Kidney (tissue), 14 donors: ENCODE measurements around the gene MKNK2. TPM values are rescaled to one million over a fixed set of nuclear protein-coding genes. Genes with fewer than 3 reads are reported as not detected.

Experiments
- DNase-seq, 5 donors: peaks; one replicate each; pipeline ENCODE4 v3.0.0-alpha.2; 2013 to 2020
- FAIRE-seq: peaks from 2 replicates; lab custom pipeline; 2012; peaks lifted over from hg19 to GRCh38; lab: Jason Lieb, UNC
- H3K27ac ChIP-seq, 2 donors: one replicate each; pipeline ENCODE4 v1.7.0; 2013; ENCODE audit warnings: low read depth in 2 of 2, low read length in 2 of 2, inconsistent platforms in 1 of 2
- H3K27me3 ChIP-seq: one replicate; pipeline ENCODE4 v1.7.1; 2013; ENCODE audit warnings: low read length, inconsistent platforms; ENCODE audit not compliant: control insufficient read depth, insufficient read depth
- H3K36me3 ChIP-seq, 3 donors: one replicate each; pipeline versions ENCODE4 v1.7.0 to v1.7.1; 2013; ENCODE audit warnings: low read length in 3 of 3, control low read depth in 1 of 3, inconsistent platforms in 1 of 3; ENCODE audit not compliant: insufficient read depth in 3 of 3, control insufficient read depth in 2 of 3
- H3K4me1 ChIP-seq, 3 donors: one replicate each; pipeline versions ENCODE4 v1.7.0 to v1.7.1; 2013; ENCODE audit warnings: low read length in 3 of 3, inconsistent platforms in 1 of 3, low read depth in 1 of 3; ENCODE audit not compliant: control insufficient read depth in 2 of 3, insufficient read depth in 2 of 3
- H3K4me3 ChIP-seq, 3 donors: one replicate each; pipeline versions ENCODE4 v1.7.0 to v1.8.1; 2013; ENCODE audit warnings: low read length in 3 of 3, control low read depth in 1 of 3, inconsistent platforms in 1 of 3
- H3K9ac ChIP-seq, 3 donors: one replicate each; pipeline versions ENCODE4 v1.7.0 to v1.7.1; 2013; ENCODE audit warnings: low read length in 3 of 3, control low read depth in 1 of 3, inconsistent platforms in 1 of 3
- H3K9me3 ChIP-seq, 3 donors: one replicate each; pipeline versions ENCODE4 v1.7.0 to v1.7.1; 2013; ENCODE audit warnings: low read length in 3 of 3, control low read depth in 1 of 3, inconsistent platforms in 1 of 3; ENCODE audit not compliant: control insufficient read depth in 2 of 3, insufficient read depth in 1 of 3
- CTCF ChIP-seq: IDR thresholded peaks from 3 replicates; pipeline ENCODE4 v1.5.1; 2012; ENCODE audit warnings: mild to moderate bottlenecking, moderate library complexity, borderline replicate concordance; ENCODE audit not compliant: insufficient read depth; ENCODE audit errors: extremely low read depth
- intact Hi-C: fragments of 100-400 bp; cut with DNase I; formaldehyde crosslinking; loops from one replicate; pipeline ENCODE4 v1.11.1; 2022
- polyA plus RNA-seq: library from polyadenylated mRNA; stranded (reverse); fragments of 350-450 nt; fragmentation: Illumina TruSeq; extraction: RNeasy Lipid Tissue Mini Kit (QIAGEN cat#74804); gene quantifications from one replicate; pipeline ENCODE4 v1.2.3, GENCODE V29; 2014; ENCODE audit warnings: low read depth, low replicate concordance; ENCODE audit not compliant: insufficient read depth
- total RNA-seq: library from RNA; stranded (reverse); fragmentation: NEBNext Ultra II Directional; extraction: Animal tissue kit (Norgen Biotek cat#: 25700); gene quantifications from one replicate; pipeline ENCODE4 v1.2.1, GENCODE V29; 2021
- donor health status: control.
- donor health status: control.
- donor health status: control.
- donor health status: control.
- donor health status: control.
- donor health status: DM: yes; HTN: yes; CAD: no.
- donor health status: Normal renal cell carcinoma (clear cell type).

The MKNK2 gene
- total and polyA plus RNA-seq, 2 donors from 2014 or later = 67.2 to 190 TPM

- TF ChIP-seq CTCF = no peak
- FAIRE-seq (no peak), DNase-seq (peak in 1 of 5 donors; percentile 79)
- Histone ChIP-seq H3K4me1 (peaks cover 0 to 71% (median 42%) of the 10 kb centered on the region in 3 donors), H3K27ac (peak overlapping the region in 1 of 2 donors; percentile 45), H3K36me3 (peaks cover 0 to 42% (median 0%) of the 10 kb centered on the region in 3 donors), H3K4me3 (no peak overlapping the region), H3K27me3 (no peaks in the 10 kb centered on the region), H3K9ac (peak overlapping the region in 1 of 3 donors; percentile 26), H3K9me3 (no peaks in the 10 kb centered on the region)
- intact Hi-C loops = no loop called here
These were observed 4.8 kb downstream of the MKNK2 start for GRCh38 chr19:2046046-2046907.

- FAIRE-seq (no peak), DNase-seq (peak in 1 of 5 donors; percentile 81)
- H3K9me3 ChIP-seq = no peaks in the 10 kb centered on the region
- no peak overlapping the region for H3K9ac ChIP-seq
- TF ChIP-seq CTCF = no peak
- peak overlapping the region; percentile 45 to 51 for H3K27ac ChIP-seq
- H3K27me3 ChIP-seq = no peaks in the 10 kb centered on the region
- H3K4me1 ChIP-seq = peaks cover 0 to 78% (median 48%) of the 10 kb centered on the region in 3 donors
- H3K36me3 ChIP-seq = peaks cover 0 to 49% (median 3%) of the 10 kb centered on the region in 3 donors
- H3K4me3 ChIP-seq = no peak overlapping the region
- intact Hi-C loops = no loop called here
These were observed 5.5 kb downstream of the MKNK2 start for GRCh38 chr19:2045501-2046045.

- peak in 1 of 5 donors; percentile 74 for DNase-seq
- peak overlapping the region; percentile 45 to 51 for H3K27ac ChIP-seq
- no peak overlapping the region for H3K4me3 ChIP-seq
- H3K9ac ChIP-seq = peak overlapping the region in 1 of 3 donors; percentile 8
- no peaks in the 10 kb centered on the region for H3K9me3 ChIP-seq
- intact Hi-C loops = no loop called here
- peaks cover 0 to 56% (median 3%) of the 10 kb centered on the region in 3 donors for H3K36me3 ChIP-seq
- FAIRE-seq = no peak
- H3K4me1 ChIP-seq = peaks cover 0 to 80% (median 48%) of the 10 kb centered on the region in 3 donors
- H3K27me3 ChIP-seq = no peaks in the 10 kb centered on the region
- TF ChIP-seq CTCF = no peak
These were observed 6.1 kb downstream of the MKNK2 start for GRCh38 chr19:2044709-2045500.
